PC-3 (cell line): Measurements from ENCODE around the gene COPRS. TPM values are rescaled to one million over a fixed set of nuclear protein-coding genes. Genes with fewer than 3 reads are reported as not detected.
"Not testable (repeated sequence)": the region's sequence is repeated elsewhere in the genome, so short reads cannot be mapped to it uniquely, and the experiment has no call there.

ENCODE experiments used
- ATAC-seq: fragments of 200-7000 bp; cut with Tn5 transposase; 2 replicates; pipeline ENCODE4 v1.9.1; 2020; ENCODE audit warnings: mild to moderate bottlenecking, moderate library complexity
- BruUV-seq: library from RNA; stranded (reverse); fragments of 400-500 nt; replicated peaks from 2 replicates; lab custom pipeline; 2021; lab: Mats Ljungman, UMichigan
- CTCF ChIA-PET: fragments of 300-600 bp; sonication (Branson Sonifier 250); formaldehyde crosslinking; loops from one replicate; lab custom pipeline; 2022; ENCODE audit warnings: antibody characterized with exemption; lab: Charles Lee
- POLR2A ChIA-PET: fragments of 300-600 bp; sonication (Branson Sonifier 250); formaldehyde crosslinking; loops from one replicate; lab custom pipeline; 2022; ENCODE audit warnings: antibody characterized with exemption; ENCODE audit not compliant: unreplicated experiment; lab: Charles Lee
- DNase-seq: peaks from one replicate; pipeline ENCODE4 v3.0.0-alpha.2; 2015
- H2AFZ ChIP-seq: fragments of 300-600 bp; sonication (generic); 2 replicates; pipeline ENCODE4 v1.6.0; 2016; ENCODE audit warnings: antibody characterized with exemption, low read length
- H3F3A ChIP-seq: fragments of 300-600 bp; sonication (generic); one replicate; pipeline ENCODE4 v1.6.0; 2017; ENCODE audit warnings: antibody characterized with exemption, low read length, control low read depth, mild to moderate bottlenecking; ENCODE audit not compliant: unreplicated experiment
- H3K27ac ChIP-seq: fragments of 300-600 bp; sonication (generic); 2 replicates; pipeline ENCODE4 v1.5.1; 2016; ENCODE audit warnings: mild to moderate bottlenecking, low read length
- H3K27me3 ChIP-seq: fragments of 300-600 bp; sonication (generic); 2 replicates; pipeline ENCODE4 v1.6.1; 2016; ENCODE audit warnings: low read length, mixed read lengths
- H3K36me3 ChIP-seq: fragments of 300-600 bp; sonication (generic); 2 replicates; pipeline ENCODE4 v1.6.1; 2016; ENCODE audit warnings: low read depth, mixed run types, low read length, mixed read lengths
- H3K4me1 ChIP-seq: fragments of 300-600 bp; sonication (generic); 2 replicates; pipeline ENCODE4 v1.5.1; 2016; ENCODE audit warnings: low read length; ENCODE audit not compliant: insufficient read depth
- H3K4me2 ChIP-seq: fragments of 300-600 bp; sonication (generic); 2 replicates; pipeline ENCODE4 v1.6.0; 2016; ENCODE audit warnings: low read length
- H3K4me3 ChIP-seq: fragments of 300-600 bp; sonication (generic); 2 replicates; pipeline ENCODE4 v1.5.1; 2016; ENCODE audit warnings: mild to moderate bottlenecking, low read length, mixed read lengths
- H3K79me2 ChIP-seq: fragments of 300-600 bp; sonication (generic); 2 replicates; pipeline ENCODE4 v1.6.1; 2017; ENCODE audit warnings: low read length, mixed read lengths
- H3K9ac ChIP-seq: fragments of 300-600 bp; sonication (generic); 2 replicates; pipeline ENCODE4 v1.6.0; 2016; ENCODE audit warnings: mild to moderate bottlenecking, low read length
- H3K9me2 ChIP-seq: fragments of 300-600 bp; sonication (generic); replicated peaks from 2 replicates; pipeline ENCODE4 v1.6.1; 2016; ENCODE audit warnings: mixed run types, low read length, mixed read lengths
- H3K9me3 ChIP-seq: fragments of 300-600 bp; sonication (generic); 2 replicates; pipeline ENCODE4 v1.6.1; 2016; ENCODE audit warnings: low read length, mixed read lengths
- H4K20me1 ChIP-seq: fragments of 300-600 bp; sonication (generic); 2 replicates; pipeline ENCODE4 v1.6.1; 2016; ENCODE audit warnings: low read length, mixed read lengths
- CTCF ChIP-seq: fragments of 300-600 bp; sonication (generic); conservative IDR thresholded peaks from 2 replicates; pipeline ENCODE4 v1.5.1; 2017; ENCODE audit warnings: antibody characterized with exemption, low read depth, mild to moderate bottlenecking, low read length
- EZH2 ChIP-seq: fragments of 300-600 bp; sonication (generic); IDR thresholded peaks from one replicate; pipeline ENCODE4 v1.6.1; 2017; ENCODE audit warnings: antibody characterized with exemption, mild to moderate bottlenecking, low read length; ENCODE audit not compliant: unreplicated experiment
- EZH2phosphoT487 ChIP-seq: fragments of 300-600 bp; sonication (generic); IDR thresholded peaks from 2 replicates; pipeline ENCODE4 v1.6.1; 2018; ENCODE audit warnings: mild to moderate bottlenecking, antibody characterized with exemption, low read length, borderline replicate concordance
- intact Hi-C: fragments of 100-400 bp; cut with micrococcal nuclease; formaldehyde crosslinking; loops from 2 replicates; pipeline ENCODE4 v1.9.0; 2023
- total RNA-seq: library from RNA; depleted of rRNA; stranded (reverse); fragments of >200 nt; gene quantifications from 2 replicates; pipeline ENCODE4 v1.2.3, GENCODE V29; 2014

The COPRS gene
- total RNA-seq, 1 experiment from 2014 or later: 79.0 TPM

- POLR2A ChIA-PET: no interaction called here
- Histone ChIP-seq H3K4me1 (no peaks in the 10 kb centered on the region), H3K9me2 (no peaks in the 10 kb centered on the region), H2AFZ (no peak overlapping the region), H3F3A (no peaks in the 10 kb centered on the region), H3K36me3 (no peaks in the 10 kb centered on the region), H3K79me2 (no peaks in the 10 kb centered on the region), H3K9ac (no peak overlapping the region), H3K27me3 (no peaks in the 10 kb centered on the region), H3K9me3 (no peaks in the 10 kb centered on the region), H3K4me2 (no peak overlapping the region), H3K27ac (no peak overlapping the region), H4K20me1 (no peaks in the 10 kb centered on the region), H3K4me3 (no peak overlapping the region)
- DNase-seq (no peak), ATAC-seq (no peak)
- no TSS peak for BruUV-seq
- CTCF ChIA-PET: interaction anchor here (1.1 kb wide), 1 partner anchor 10 kb away, joined by 3 read pairs; no protein-coding TSS in a partner anchor
- intact Hi-C loops: no loop called here
- TF ChIP-seq EZH2: no peak
- no peak for TF ChIP-seq EZH2phosphoT487
Measured at GRCh38 chr17:31832746-31833145, 26.3 kb downstream of the COPRS start.

- Histone ChIP-seq H3K4me2 (no peak overlapping the region), H3K36me3 (no peaks in the 10 kb centered on the region), H4K20me1 (no peaks in the 10 kb centered on the region), H3K27ac (no peak overlapping the region), H2AFZ (no peak overlapping the region), H3F3A (no peaks in the 10 kb centered on the region), H3K79me2 (no peaks in the 10 kb centered on the region), H3K9me2 (no peaks in the 10 kb centered on the region), H3K4me3 (no peak overlapping the region), H3K9me3 (no peaks in the 10 kb centered on the region), H3K4me1 (no peaks in the 10 kb centered on the region), H3K27me3 (no peaks in the 10 kb centered on the region), H3K9ac (no peak overlapping the region)
- DNase-seq (no peak), ATAC-seq (no peak)
- ChIA-PET POLR2A (no interaction called here), CTCF (no interaction called here)
- no TSS peak for BruUV-seq
- intact Hi-C loops: no loop called here
- TF ChIP-seq CTCF: no peak
- TF ChIP-seq EZH2: no peak
- TF ChIP-seq EZH2phosphoT487: no peak
Measured at GRCh38 chr17:31830971-31831858, 27.8 kb downstream of the COPRS start.

- Histone ChIP-seq H2AFZ (no peak overlapping the region), H3K4me3 (no peak overlapping the region), H3K4me1 (no peaks in the 10 kb centered on the region), H4K20me1 (no peaks in the 10 kb centered on the region), H3K9ac (no peak overlapping the region), H3K9me3 (no peaks in the 10 kb centered on the region), H3K4me2 (no peak overlapping the region), H3K36me3 (no peaks in the 10 kb centered on the region), H3K27me3 (no peaks in the 10 kb centered on the region), H3K27ac (no peak overlapping the region), H3F3A (no peaks in the 10 kb centered on the region), H3K9me2 (no peaks in the 10 kb centered on the region), H3K79me2 (no peaks in the 10 kb centered on the region)
- ChIA-PET CTCF (no interaction called here), POLR2A (no interaction called here)
- intact Hi-C loops: no loop called here
- no peak for DNase-seq
- no TSS peak for BruUV-seq
- TF ChIP-seq EZH2 (no peak), EZH2phosphoT487 (no peak), CTCF (no peak)
- no peak for ATAC-seq
Measured at GRCh38 chr17:31829649-31830048, 29.4 kb downstream of the COPRS start.

GRCh38 chr17:31828955-31829354 is 30.1 kb downstream of the COPRS start:
- ATAC-seq, H3K4me2 ChIP-seq, H3K9me3 ChIP-seq, H3K27me3 ChIP-seq, DNase-seq, BruUV-seq, H3K27ac ChIP-seq, H3K4me1 ChIP-seq, H3K4me3 ChIP-seq, H3K79me2 ChIP-seq, intact Hi-C loops, CTCF ChIA-PET, H3F3A ChIP-seq, H2AFZ ChIP-seq, H3K9me2 ChIP-seq, H3K36me3 ChIP-seq, H3K9ac ChIP-seq, H4K20me1 ChIP-seq: not testable (repeated sequence)
- POLR2A ChIA-PET: interaction anchor here (0.7 kb wide), 1 partner anchor 34 kb away, joined by 5 read pairs; no protein-coding TSS in a partner anchor
